Heart left ventricle (tissue), 16 donors: Measurements from ENCODE around the gene ADAMTSL2. TPM values are rescaled to one million over a fixed set of nuclear protein-coding genes. Genes with fewer than 3 reads are reported as not detected.

Experiments used
- ATAC-seq, 4 donors: fragments of 200-7000 bp; cut with Tn5 transposase; one replicate each; pipeline ENCODE4 v1.9.1; 2020 to 2022; ENCODE audit warnings: moderate library complexity in 4 of 4, mild to moderate bottlenecking in 3 of 4, moderate number of reproducible peaks in 1 of 4
- DNase-seq, 5 donors: peaks; one replicate each; pipeline ENCODE4 v3.0.0-alpha.2; 2020
- H3K27ac ChIP-seq, 12 donors: fragments of 200-600 bp; sonication (generic) in 4 of 12; one replicate each; pipeline versions ENCODE4 v1.5.0 to v1.8.0; 2016 to 2022; ENCODE audit warnings: mild to moderate bottlenecking in 2 of 12
- H3K27me3 ChIP-seq, 9 donors: fragments of 200-600 bp; sonication (generic) in 2 of 9; one replicate each; pipeline versions ENCODE4 v1.5.1 to v1.8.0; 2016 to 2022; ENCODE audit warnings: mild to moderate bottlenecking in 3 of 9
- H3K36me3 ChIP-seq, 9 donors: fragments of 200-600 bp; sonication (generic) in 2 of 9; one replicate each; pipeline versions ENCODE4 v1.5.0 to v1.8.0; 2018 to 2022; ENCODE audit warnings: mild to moderate bottlenecking in 2 of 9
- H3K4me1 ChIP-seq, 12 donors: fragments of 200-600 bp; sonication (generic) in 4 of 12; one replicate each; pipeline versions ENCODE4 v1.5.0 to v1.8.0; 2016 to 2022; ENCODE audit warnings: mild to moderate bottlenecking in 3 of 12
- H3K4me3 ChIP-seq, 12 donors: fragments of 200-600 bp; sonication (generic) in 4 of 12; one replicate each; pipeline versions ENCODE4 v1.5.0 to v1.8.0; 2017 to 2022; ENCODE audit warnings: mild to moderate bottlenecking in 9 of 12, moderate library complexity in 4 of 12
- H3K9me3 ChIP-seq, 12 donors: fragments of 200-600 bp; sonication (generic) in 4 of 12; one replicate each; pipeline versions ENCODE4 v1.5.0 to v1.8.0; 2016 to 2022; ENCODE audit warnings: mild to moderate bottlenecking in 1 of 12
- CTCF ChIP-seq, 12 donors: fragments of 200-600 bp; sonication (generic) in 4 of 12; IDR thresholded peaks; one replicate each; pipeline versions ENCODE4 v1.5.0 to v1.8.0; 2018 to 2022; ENCODE audit warnings: antibody characterized with exemption in 12 of 12, mild to moderate bottlenecking in 5 of 12
- POLR2A ChIP-seq, 2 donors: fragments of 450-650 bp; IDR thresholded peaks; one replicate each; pipeline ENCODE4 v1.6.1; 2017; ENCODE audit warnings: antibody characterized with exemption in 2 of 2, mild to moderate bottlenecking in 2 of 2, moderate library complexity in 2 of 2
- WGBS, 4 donors: extraction: QIAGEN DNeasy Blood & Tissue Kit in 2 of 4; methylation state at CpG; one replicate each; pipeline versions ENCODE4 v1.1.5 to v1.1.7; 2013 to 2018; 5-methylcytosine and 5-hydroxymethylcytosine counted together
- intact Hi-C, 10 donors: fragments of 100-400 bp; cut with DNase I; formaldehyde crosslinking; loops; one replicate each; pipeline versions ENCODE4 v1.11.1 to v1.14.2; 2022
- polyA plus RNA-seq, 2 donors: library from polyadenylated mRNA; stranded (reverse); fragments of 200-250 nt; gene quantifications; one replicate each; pipeline ENCODE4 v1.2.3, GENCODE V29; 2013
- total RNA-seq, 9 donors: library from RNA; depleted of rRNA in 2 of 9; stranded (reverse); fragments of >200 nt in 2 of 9; fragmentation: NEBNext Ultra II Directional in 3 of 9; extraction: Animal tissue kit (Norgen Biotek cat#: 25700) in 3 of 9; gene quantifications; one replicate each; pipeline versions ENCODE4 v1.1.0 to v1.2.4, GENCODE V29; 2016 to 2023
- donor health status: ischemic (EF 13 %, LVEDD 7.1; RV severe dilation, severe dysfunction).
- donor health status: healthy with polysubstance abuse.
- donor health status: DM: no; HTN: yes; CAD: no.
- donor health status: DM: no; HTN: no; CAD: no.
- donor health status: ischemic (EF 25% LVEDD 6.9; RV normal size, moderate dysfunction).
- donor health status: ischemic (EF 25% LVEDD 5.7; RV mildly dilated, moderate dysfunction).
- donor health status: healthy.
- donor health status: DM: yes; HTN: yes; CAD: no.
- donor health status: ischemic (EF 35%, LVEDD 5.7; RV mildly dilated, moderate dysfunction).
- donor health status: nonischemic (EF 11% LVEDD 7.7; RV severe dilation, severe dysfunction).
- donor health status: DM: yes; HTN: yes; CAD: no.
- donor health status: PGD.
- donor health status: ischemic (EF 29% LVEDD 5.4; RV normal size, mild dysfunction).
- donor health status: nonischemic (EF 23%, LVEDD 6.1; RV moderate dilation, normal function).

The ADAMTSL2 gene
- total and polyA plus RNA-seq, 11 donors, result 2.3 to 5.1 (median 3.7) TPM

- Histone ChIP-seq H3K4me3 (no peak overlapping the region), H3K27me3 (no peaks in the 10 kb centered on the region), H3K9me3 (no peaks in the 10 kb centered on the region), H3K4me1 (peaks cover 0 to 18% (median 11%) of the 10 kb centered on the region in 12 donors), H3K27ac (no peak overlapping the region), H3K36me3 (no peaks in the 10 kb centered on the region)
- DNase-seq (peak in 1 of 5 donors; percentile 15), ATAC-seq (no peak)
- intact Hi-C loops, result no loop called here
- WGBS, 4 donors, result 86 to 94% (median 91%) methylated on average over 5 of the region's 5 CpGs
- TF ChIP-seq POLR2A (IDR thresholded peaks at IDR 0.05), result no peak
- TF ChIP-seq CTCF (IDR thresholded peaks at IDR 0.05), result no peak
Measured at GRCh38 chr9:133518200-133518599, 16.3 kb upstream of the ADAMTSL2 start.

- TF ChIP-seq POLR2A (IDR thresholded peaks at IDR 0.05) (no peak), CTCF (IDR thresholded peaks at IDR 0.05) (no peak)
- DNase-seq (peak in 2 of 5 donors; percentile 6 to 42), ATAC-seq (no peak)
- H3K27me3 ChIP-seq, result no peaks in the 10 kb centered on the region
- H3K4me3 ChIP-seq, result no peak overlapping the region
- peaks cover 0 to 12% (median 6%) of the 10 kb centered on the region in 12 donors for H3K4me1 ChIP-seq
- no peak overlapping the region for H3K27ac ChIP-seq
- intact Hi-C loops, result no loop called here
- H3K36me3 ChIP-seq, result no peaks in the 10 kb centered on the region
- 93 to 95% (median 94%) methylated on average over 24 to 27 of the region's 27 CpGs for WGBS, 4 donors
- no peaks in the 10 kb centered on the region for H3K9me3 ChIP-seq
Measured at GRCh38 chr9:133518706-133519449, 15.6 kb upstream of the ADAMTSL2 start.

GRCh38 chr9:133519693-133520092, 14.8 kb upstream of the ADAMTSL2 start:
- no peaks in the 10 kb centered on the region for H3K36me3 ChIP-seq
- ATAC-seq (no peak), DNase-seq (peak in 1 of 5 donors; percentile 13)
- no peak overlapping the region for H3K27ac ChIP-seq
- peaks cover 0 to 7% (median 1%) of the 10 kb centered on the region in 12 donors for H3K4me1 ChIP-seq
- H3K9me3 ChIP-seq, result no peaks in the 10 kb centered on the region
- H3K4me3 ChIP-seq, result no peak overlapping the region
- H3K27me3 ChIP-seq, result no peaks in the 10 kb centered on the region
- intact Hi-C loops, result no loop called here
- no peak for TF ChIP-seq CTCF (IDR thresholded peaks at IDR 0.05)
- TF ChIP-seq POLR2A (IDR thresholded peaks at IDR 0.05), result no peak
- WGBS, 4 donors, result 74 to 80% (median 77%) methylated on average over 7 of the region's 7 CpGs

- ATAC-seq (no peak), DNase-seq (peak in 2 of 5 donors; percentile 18 to 37)
- TF ChIP-seq CTCF (IDR thresholded peaks at IDR 0.05) (no peak), POLR2A (IDR thresholded peaks at IDR 0.05) (no peak)
- WGBS, 4 donors, result 87 to 92% (median 90%) methylated on average over 15 to 24 of the region's 24 CpGs
- Histone ChIP-seq H3K27me3 (no peaks in the 10 kb centered on the region), H3K9me3 (no peaks in the 10 kb centered on the region), H3K36me3 (no peaks in the 10 kb centered on the region), H3K4me1 (peaks cover 0 to 1% (median 0%) of the 10 kb centered on the region in 12 donors), H3K4me3 (no peak overlapping the region), H3K27ac (no peak overlapping the region)
- intact Hi-C loops, result no loop called here
Measured at GRCh38 chr9:133520121-133520835, 14.2 kb upstream of the ADAMTSL2 start.
